K562 (cell line): ENCODE data around the gene RALGAPB. TPM values are rescaled to one million over a fixed set of nuclear protein-coding genes. Genes with fewer than 3 reads are reported as not detected.

ENCODE experiments used
- CBX5 ChIP-seq: IDR thresholded peaks from 2 replicates; pipeline ENCODE4 v1.6.1; 2014; ENCODE audit warnings: low read depth, borderline replicate concordance
- ETV1 ChIP-seq: fragments of 450-650 bp; conservative IDR thresholded peaks from 2 replicates; pipeline ENCODE4 v1.6.1; 2016; ENCODE audit warnings: missing genetic modification characterization, control low read depth, low read depth, missing compliant biosample characterization
- HDAC8 ChIP-seq: fragments of 450-650 bp; IDR thresholded peaks from 2 replicates; pipeline ENCODE4 v1.6.1; 2016; ENCODE audit warnings: mild to moderate bottlenecking, missing genetic modification characterization, moderate library complexity, missing compliant biosample characterization
- LEF1 ChIP-seq: fragments of 450-650 bp; IDR thresholded peaks from 2 replicates; pipeline ENCODE4 v1.6.1; 2016; ENCODE audit warnings: mild to moderate bottlenecking
- MTA1 ChIP-seq: fragments of 450-650 bp; IDR thresholded peaks from 2 replicates; pipeline ENCODE4 v1.6.1; 2017; ENCODE audit warnings: borderline replicate concordance
- SMAD4 ChIP-seq: fragments of 250-450 bp; sonication (Bioruptor Pico); conservative IDR thresholded peaks from 2 replicates; pipeline ENCODE4 v1.8.0; 2021; ENCODE audit warnings: inconsistent platforms, mild to moderate bottlenecking, moderate library complexity
- TAL1 ChIP-seq: fragments of 450-650 bp; IDR thresholded peaks from 2 replicates; pipeline ENCODE4 v1.6.1; 2016; ENCODE audit warnings: mild to moderate bottlenecking
- ZBTB2 ChIP-seq: fragments of 450-650 bp; IDR thresholded peaks from 2 replicates; pipeline ENCODE4 v1.6.1; 2016; ENCODE audit warnings: antibody characterized with exemption
- ZMIZ1 ChIP-seq, 2 experiments: fragments of 150-350 bp in 1 of 2; IDR thresholded peaks; 2 replicates each; pipeline ENCODE4 v1.6.1; 2012 to 2016; ENCODE audit warnings: low read depth in 2 of 2, low read length in 2 of 2, mild to moderate bottlenecking in 1 of 2, moderate library complexity in 1 of 2
- polyA plus RNA-seq, 8 experiments: library from polyadenylated mRNA; depleted of rRNA in 4 of 8; stranded (reverse) in 5 of 8; unstranded in 3 of 8; fragments of >200 nt; fragmentation: Nextera tagmentation in 2 of 8; fragmentation: Illumina TruSeq in 1 of 8; extraction: Ambion mirVana in 2 of 8; extraction: Trizol in 1 of 8; gene quantifications; 2 replicates each; pipeline versions ENCODE4 v1.2.1 to v1.2.3, GENCODE V29; 2011 to 2014; ENCODE audit warnings: inconsistent platforms in 1 of 8, missing spikeins in 1 of 8
- total RNA-seq, 7 experiments: library from RNA; depleted of rRNA in 6 of 7; stranded (reverse); fragments of >200 nt in 6 of 7; fragmentation: Illumina TruSeq in 2 of 7; extraction: Trizol in 2 of 7; gene quantifications; 2 replicates each; pipeline versions ENCODE4 v1.2.1 to v1.2.3, GENCODE V29; 2011 to 2021; ENCODE audit warnings: low replicate concordance in 1 of 7
- TF ChIP-seq, protein P1 (sequence below): sonication (generic); formaldehyde crosslinking; IDR thresholded peaks from 2 replicates; pipeline ENCODE4 v1.8.0; 2023; ENCODE audit warnings: mild to moderate bottlenecking, missing genetic modification reagents

RALGAPB gene
- total and polyA plus RNA-seq, 9 of the 15 experiments (the other 6 are each of a cell fraction or from before 2014, with no cell fraction given), result 4.3 to 25.6 (median 13.6) TPM

DNA sequence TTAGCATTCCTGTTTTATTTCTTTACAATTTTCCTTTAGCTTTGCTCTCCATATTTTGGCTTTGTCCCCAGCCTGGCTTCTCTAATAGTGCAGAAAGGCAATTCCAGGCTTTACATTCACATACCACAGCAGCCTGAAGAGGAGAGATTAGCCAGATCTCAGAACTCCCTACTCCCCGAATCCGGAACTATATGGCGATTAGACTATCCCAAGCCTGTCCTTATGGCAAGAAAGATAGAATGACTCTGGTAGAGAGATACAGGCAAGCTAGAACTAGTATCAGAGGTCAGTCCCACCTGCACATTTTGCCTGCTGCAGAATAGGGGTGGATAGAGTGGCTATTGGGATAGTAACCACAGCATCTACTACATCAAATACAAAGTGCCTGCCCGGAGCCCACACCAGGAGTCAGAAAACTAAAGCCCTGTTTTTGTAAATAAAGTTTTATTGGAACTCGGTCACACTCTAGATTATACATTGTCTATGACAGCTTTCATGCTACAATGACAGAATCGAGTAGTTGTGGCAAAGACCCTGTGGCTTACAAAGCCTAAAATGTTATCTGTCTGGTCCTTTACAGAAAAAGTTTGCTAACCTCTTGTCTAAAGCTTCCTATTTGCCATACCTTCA is 91.3 kb downstream of the RALGAPB start (continued):
- TF ChIP-seq ETV1 (peak; percentile 79), ZMIZ1 (IDR thresholded peaks at IDR 0.05; ENCODE audit: low read depth in 2 of 2, low read length in 2 of 2) (peak in 1 of 2 experiments; percentile 83; a peak in 1 of 4 replicates), ZBTB2 (no peak), CBX5 (no peak), SMAD4 (CRISPR knock-in tag) (peak; percentile 72), HDAC8 (no peak), TAL1 (peak; percentile 94), MTA1 (peak; percentile 44; the same call in 1 of the 2 replicates), LEF1 (0 out of 2 replicates have a peak, but pooled peaks have one; percentile 44)
- TF ChIP-seq, protein P1, sequence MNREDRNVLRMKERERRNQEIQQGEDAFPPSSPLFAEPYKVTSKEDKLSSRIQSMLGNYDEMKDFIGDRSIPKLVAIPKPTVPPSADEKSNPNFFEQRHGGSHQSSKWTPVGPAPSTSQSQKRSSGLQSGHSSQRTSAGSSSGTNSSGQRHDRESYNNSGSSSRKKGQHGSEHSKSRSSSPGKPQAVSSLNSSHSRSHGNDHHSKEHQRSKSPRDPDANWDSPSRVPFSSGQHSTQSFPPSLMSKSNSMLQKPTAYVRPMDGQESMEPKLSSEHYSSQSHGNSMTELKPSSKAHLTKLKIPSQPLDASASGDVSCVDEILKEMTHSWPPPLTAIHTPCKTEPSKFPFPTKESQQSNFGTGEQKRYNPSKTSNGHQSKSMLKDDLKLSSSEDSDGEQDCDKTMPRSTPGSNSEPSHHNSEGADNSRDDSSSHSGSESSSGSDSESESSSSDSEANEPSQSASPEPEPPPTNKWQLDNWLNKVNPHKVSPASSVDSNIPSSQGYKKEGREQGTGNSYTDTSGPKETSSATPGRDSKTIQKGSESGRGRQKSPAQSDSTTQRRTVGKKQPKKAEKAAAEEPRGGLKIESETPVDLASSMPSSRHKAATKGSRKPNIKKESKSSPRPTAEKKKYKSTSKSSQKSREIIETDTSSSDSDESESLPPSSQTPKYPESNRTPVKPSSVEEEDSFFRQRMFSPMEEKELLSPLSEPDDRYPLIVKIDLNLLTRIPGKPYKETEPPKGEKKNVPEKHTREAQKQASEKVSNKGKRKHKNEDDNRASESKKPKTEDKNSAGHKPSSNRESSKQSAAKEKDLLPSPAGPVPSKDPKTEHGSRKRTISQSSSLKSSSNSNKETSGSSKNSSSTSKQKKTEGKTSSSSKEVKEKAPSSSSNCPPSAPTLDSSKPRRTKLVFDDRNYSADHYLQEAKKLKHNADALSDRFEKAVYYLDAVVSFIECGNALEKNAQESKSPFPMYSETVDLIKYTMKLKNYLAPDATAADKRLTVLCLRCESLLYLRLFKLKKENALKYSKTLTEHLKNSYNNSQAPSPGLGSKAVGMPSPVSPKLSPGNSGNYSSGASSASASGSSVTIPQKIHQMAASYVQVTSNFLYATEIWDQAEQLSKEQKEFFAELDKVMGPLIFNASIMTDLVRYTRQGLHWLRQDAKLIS, result no peak
